HG02943 (cell line): ENCODE data around the gene HOXA9.

Source experiments
- ATAC-seq: cut with Tn5 transposase; IDR thresholded peaks from one replicate; pipeline ENCODE4 v1.9.1; 2021; ENCODE audit warnings: mild to moderate bottlenecking, low read depth, moderate library complexity; ENCODE audit not compliant: unreplicated experiment

Gene HOXA9

GRCh38 chr7:27116962-27117886, 48.1 kb downstream of the HOXA9 start:
- ATAC-seq = no peak

GRCh38 chr7:27116031-27116961, 49.0 kb downstream of the HOXA9 start:
- ATAC-seq = no peak

GRCh38 chr7:27115221-27116026, 49.9 kb downstream of the HOXA9 start:
- ATAC-seq = no peak

DNA sequence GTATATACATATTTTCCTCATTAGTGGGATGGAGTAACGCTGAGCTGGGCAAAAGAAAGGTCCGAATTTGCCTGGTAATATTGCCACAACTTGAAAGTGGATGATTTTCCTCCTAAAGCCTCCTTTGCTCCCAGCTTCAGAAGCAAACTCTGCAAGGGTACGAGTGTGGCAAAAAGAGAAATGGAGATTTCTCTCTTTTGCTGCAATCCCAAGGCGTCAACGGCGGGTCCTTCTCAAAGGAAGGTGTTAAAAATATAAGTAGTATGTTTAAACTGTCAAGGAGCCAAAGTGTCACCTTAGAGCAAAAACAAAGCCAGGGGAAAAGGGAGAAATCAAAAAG, 50.5 kb downstream of the HOXA9 start:
- no peak for ATAC-seq

GRCh38 chr7:27113991-27114769, 51.2 kb downstream of the HOXA9 start:
- ATAC-seq = no peak

GRCh38 chr7:27112955-27113949, 52.1 kb downstream of the HOXA9 start:
- ATAC-seq = no peak
